ENCODE results near the gene PLB1.

PLB1 gene, protein sequence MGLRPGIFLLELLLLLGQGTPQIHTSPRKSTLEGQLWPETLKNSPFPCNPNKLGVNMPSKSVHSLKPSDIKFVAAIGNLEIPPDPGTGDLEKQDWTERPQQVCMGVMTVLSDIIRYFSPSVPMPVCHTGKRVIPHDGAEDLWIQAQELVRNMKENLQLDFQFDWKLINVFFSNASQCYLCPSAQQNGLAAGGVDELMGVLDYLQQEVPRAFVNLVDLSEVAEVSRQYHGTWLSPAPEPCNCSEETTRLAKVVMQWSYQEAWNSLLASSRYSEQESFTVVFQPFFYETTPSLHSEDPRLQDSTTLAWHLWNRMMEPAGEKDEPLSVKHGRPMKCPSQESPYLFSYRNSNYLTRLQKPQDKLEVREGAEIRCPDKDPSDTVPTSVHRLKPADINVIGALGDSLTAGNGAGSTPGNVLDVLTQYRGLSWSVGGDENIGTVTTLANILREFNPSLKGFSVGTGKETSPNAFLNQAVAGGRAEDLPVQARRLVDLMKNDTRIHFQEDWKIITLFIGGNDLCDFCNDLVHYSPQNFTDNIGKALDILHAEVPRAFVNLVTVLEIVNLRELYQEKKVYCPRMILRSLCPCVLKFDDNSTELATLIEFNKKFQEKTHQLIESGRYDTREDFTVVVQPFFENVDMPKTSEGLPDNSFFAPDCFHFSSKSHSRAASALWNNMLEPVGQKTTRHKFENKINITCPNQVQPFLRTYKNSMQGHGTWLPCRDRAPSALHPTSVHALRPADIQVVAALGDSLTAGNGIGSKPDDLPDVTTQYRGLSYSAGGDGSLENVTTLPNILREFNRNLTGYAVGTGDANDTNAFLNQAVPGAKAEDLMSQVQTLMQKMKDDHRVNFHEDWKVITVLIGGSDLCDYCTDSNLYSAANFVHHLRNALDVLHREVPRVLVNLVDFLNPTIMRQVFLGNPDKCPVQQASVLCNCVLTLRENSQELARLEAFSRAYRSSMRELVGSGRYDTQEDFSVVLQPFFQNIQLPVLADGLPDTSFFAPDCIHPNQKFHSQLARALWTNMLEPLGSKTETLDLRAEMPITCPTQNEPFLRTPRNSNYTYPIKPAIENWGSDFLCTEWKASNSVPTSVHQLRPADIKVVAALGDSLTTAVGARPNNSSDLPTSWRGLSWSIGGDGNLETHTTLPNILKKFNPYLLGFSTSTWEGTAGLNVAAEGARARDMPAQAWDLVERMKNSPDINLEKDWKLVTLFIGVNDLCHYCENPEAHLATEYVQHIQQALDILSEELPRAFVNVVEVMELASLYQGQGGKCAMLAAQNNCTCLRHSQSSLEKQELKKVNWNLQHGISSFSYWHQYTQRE (N-terminal part only)

DNA sequence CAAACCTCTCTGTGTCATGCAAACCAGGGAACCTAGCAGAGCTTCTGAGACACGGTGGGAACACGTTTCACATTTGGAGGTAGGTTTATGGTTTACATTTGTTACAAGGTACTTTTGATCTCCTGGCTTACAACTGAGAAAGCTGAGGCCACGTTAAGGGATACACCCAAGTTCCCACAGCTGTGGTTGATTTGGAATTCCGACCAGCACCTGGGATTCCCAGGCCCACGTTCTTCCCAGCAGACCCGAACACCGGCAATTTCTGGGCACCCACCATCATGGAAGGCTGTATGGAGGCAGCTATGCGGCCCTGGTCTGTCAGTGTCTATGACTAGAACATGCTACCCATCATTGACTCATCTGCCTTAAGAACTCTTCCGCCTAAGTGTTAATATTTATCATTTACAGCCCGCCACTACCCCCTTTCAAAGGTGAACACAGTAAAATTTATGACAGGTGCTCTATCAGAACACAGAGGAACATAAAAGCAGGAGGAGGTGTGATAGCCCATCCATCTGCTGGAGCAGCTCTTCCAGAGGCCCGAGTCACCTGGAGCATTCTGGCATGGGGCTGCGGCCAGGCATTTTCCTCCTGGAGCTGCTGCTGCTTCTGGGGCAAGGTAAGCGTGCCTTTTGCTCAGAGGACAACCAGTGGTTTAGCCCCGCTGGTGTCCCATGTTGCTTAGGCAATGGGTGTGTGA lies at the start of gene PLB1:
Gene PLB1, plus strand, starts transcription at position 510 of the 700 bp plus-strand sequence. Its CDS starts 55 bp downstream, at position 565.
- no peak for DNase-seq (ENCODE audit: low read depth in 2 of 2)

DNA sequence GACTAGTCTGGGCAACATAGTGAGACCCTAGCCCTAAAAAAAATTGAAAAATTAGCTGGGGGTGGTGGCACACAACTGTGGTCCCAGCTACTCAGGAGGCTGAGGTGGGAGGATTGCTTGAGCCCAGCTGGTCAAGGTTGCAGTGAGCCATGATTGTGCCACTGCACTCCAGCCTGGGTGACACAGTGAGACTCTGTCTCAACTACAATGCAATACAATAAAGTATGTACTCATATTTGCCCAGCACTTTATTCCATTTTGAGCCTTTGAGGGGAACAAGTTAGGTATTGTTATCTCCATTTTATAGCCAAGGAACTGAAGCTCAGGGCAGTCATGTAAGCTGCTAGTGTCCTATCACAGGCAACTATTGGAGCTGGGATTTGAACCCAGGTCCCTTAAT lies 49.3 kb upstream of the PLB1 start:
- DNase-seq (ENCODE audit: low read depth in 2 of 2), result no peak

DNA sequence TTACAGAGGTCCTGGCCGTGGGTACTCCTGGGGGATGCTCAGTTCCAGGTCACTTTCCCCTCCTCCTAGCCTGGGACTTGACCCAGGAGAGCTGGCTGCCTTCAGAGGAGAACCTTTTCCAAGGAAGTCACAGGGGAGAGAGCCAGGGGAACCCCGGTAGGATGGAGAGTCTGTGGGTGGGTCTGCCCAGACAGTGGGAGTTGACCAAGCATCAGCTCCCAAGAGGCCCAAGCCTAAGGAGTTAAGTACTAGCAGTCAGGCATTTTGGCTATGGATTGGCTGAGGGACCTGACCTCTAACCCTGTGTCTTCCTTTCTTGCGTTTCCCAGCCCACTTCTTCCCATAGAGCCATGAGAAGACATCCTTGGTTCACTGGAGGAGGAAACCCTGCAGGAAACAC lies 48.8 kb upstream of the PLB1 start:
- no peak for DNase-seq (ENCODE audit: low read depth in 2 of 2)

DNA sequence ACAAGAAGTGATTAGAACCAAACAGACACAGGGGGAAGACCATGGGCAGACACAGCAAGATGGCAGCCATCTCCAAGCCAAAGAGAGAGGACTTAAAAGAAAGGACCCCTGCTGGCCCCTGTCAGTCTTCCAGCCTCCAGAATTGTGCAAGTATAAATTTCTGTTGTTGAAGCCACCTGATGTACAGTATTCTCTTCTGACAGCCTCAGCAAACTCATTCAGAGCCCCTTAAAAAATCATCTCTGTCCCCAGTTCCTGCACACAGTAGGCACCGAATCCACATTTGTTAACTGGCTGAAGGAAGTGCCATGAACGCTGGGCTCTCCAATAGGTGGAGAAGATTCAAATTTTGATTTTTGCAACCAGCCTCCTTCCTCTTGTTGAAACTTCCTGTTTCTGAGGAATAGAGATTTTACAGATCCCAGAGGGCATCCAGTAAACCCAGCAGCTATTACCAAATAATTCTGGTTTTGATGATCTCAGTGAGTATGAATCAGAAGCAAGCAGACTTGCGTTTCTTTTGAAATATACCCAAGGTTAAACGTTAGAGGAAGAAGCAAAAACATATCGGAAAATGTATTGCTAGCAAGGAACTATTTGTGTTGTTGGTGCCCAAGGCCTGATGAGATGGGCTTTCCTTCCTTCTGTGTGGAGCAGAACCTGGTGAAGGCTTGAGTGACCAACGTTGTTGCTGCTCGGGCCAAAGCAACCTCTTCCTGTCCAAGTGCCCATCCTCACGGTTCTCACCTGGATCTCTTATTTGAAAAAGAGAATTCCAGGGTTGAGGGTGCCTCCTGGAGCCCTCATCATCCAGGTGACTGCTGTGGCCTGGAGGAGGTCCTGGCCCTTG lies 47.7 kb upstream of the PLB1 start:
- no peak for DNase-seq (ENCODE audit: low read depth in 2 of 2)

DNA sequence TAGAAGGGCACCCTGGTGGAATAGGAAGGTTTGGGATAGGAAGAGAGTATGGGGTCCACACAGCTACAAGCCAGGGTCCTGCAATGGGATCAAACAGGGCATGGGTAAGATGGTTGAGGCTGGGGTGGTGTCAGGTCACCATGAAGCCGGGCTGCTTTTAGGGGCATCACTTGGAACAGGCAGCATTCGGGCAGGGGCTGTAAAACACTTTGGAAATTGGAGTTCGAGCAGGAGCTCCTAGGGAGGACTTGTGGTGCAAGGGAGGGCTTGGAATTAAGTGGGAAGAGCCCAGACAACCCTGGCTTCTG lies 47.1 kb upstream of the PLB1 start:
- no peak for DNase-seq (ENCODE audit: low read depth in 2 of 2)

DNA sequence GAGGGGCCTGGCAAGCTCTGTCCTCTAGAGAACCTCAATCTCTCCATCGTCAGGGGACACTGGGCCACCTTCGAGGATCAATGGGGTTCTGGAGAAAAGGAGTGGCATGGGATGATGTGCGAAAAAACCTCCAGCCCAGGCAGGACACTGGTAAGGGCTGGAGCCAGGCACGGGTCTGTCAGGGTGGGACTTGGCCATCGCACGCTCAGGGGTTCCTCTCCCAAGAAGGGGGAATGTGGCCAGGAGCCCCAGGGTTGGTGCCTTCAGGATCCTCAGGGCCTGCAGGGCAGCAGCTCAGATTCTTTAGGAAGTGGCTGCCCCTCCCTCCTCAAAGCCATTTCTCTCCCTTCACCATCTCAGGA lies 46.8 kb upstream of the PLB1 start:
- no peak for DNase-seq (ENCODE audit: low read depth in 2 of 2)

DNA sequence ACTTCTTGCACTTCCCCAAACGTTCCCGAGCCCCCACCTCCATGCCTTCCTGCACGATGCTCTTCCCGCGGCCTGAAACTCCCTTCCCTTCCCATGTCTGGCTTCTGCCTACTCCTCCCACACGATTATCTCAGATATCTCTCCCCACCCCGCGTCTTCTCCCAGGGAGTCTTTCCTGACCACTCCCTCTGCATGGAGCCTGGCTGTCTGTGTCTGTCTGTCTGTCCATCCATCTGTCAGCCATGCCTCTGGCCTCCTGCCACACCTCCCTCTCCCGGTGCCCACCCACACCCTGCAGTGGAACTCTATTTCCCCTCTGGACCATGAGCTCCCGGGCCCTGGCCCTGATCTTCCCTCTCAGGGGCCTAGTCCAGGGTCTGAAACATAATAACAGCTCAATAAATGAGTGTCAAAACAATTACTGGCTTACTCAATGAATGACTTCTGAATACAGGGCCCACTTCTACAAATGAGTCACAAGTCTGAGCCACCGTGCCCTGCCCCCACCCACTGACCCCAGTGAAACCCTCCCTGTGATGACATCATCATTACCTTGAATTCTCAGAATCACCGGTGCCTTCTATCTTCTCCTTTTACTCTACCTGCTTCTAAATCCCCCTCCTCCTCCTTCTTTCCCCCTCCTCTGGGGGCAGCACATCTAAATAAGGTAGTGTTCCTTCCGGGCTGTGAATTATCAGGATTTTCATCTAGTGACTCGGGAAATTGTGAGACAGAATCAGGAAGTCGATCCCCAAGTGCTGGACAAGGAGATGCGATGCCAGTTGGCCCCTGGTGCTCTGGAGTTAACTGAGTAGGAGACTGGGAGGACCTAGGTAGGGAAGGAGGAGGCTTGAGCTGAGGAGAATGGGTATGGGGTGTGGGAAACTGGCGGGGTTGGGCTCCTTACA lies 46.1 kb upstream of the PLB1 start:
- peak; percentile 82 to 88 for DNase-seq (ENCODE audit: low read depth in 2 of 2)

DNA sequence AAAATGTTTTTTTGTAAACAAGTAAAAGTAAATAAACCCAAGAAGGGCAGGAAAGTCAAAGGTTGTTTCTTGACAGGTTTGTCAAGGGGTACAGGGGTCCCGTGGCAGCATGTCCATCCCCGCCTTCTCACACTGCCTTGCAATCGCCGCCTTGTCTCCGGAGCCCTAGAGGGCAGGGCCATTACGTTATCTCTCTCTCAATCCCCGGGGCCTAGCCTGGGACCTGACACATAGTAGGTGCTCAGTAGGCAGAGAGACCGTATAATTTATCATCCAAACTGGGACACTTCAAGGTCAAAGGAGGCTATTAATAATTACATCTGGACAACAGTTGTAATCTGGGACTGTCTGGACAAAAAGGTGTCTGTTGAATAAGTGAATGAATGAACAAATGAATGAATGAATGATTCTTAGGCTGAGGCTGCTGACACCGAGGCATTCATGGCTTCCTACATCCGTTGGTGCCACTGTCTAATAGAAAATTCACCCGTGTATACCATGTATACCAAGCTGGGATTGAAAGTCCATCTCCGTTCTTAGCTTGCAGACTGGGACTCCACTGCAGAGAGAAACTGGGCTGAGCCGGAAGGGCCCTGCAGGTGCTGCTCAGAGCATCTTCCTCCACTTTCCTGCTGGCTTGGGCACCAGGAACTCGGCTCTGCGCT lies 44.8 kb upstream of the PLB1 start:
- DNase-seq (ENCODE audit: low read depth in 2 of 2), result no peak

DNA sequence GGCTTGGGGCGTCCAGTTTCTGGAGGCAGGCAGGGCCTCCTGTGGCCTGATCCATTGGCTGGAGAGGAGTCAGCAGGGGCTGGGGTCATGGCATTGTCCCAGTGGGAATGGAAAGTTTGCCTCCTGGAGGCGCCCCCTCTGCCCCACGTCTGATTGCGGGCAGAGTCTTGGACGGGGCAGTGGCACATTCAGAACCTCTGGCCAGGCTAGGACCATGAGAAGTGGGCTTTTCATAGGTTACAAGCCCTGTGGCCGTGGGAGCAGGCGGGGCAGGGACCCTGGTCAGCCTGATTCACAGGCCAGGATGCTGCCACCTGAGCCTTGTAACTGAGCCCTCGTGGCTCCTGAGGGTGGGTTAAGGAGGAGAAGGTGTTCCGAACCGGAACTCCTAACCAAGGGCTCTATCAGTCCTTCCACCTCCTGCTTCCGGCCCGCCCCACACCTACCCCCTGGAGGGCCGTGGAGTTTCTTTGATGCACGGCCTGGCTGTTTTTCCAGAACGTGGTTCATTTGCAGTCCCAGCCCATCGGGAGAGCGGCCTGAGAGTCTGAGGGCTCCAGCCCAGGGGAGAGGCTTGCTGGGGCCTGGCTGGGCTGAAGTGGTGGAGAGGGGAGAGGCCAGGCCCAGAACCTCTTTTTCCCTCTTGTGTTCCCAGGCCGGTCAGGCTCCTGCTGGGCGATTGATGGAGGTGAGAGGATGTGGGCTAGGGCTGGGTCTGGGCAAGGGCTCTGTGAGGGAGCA lies 43.9 kb upstream of the PLB1 start:
- no peak for DNase-seq (ENCODE audit: low read depth in 2 of 2)

DNA sequence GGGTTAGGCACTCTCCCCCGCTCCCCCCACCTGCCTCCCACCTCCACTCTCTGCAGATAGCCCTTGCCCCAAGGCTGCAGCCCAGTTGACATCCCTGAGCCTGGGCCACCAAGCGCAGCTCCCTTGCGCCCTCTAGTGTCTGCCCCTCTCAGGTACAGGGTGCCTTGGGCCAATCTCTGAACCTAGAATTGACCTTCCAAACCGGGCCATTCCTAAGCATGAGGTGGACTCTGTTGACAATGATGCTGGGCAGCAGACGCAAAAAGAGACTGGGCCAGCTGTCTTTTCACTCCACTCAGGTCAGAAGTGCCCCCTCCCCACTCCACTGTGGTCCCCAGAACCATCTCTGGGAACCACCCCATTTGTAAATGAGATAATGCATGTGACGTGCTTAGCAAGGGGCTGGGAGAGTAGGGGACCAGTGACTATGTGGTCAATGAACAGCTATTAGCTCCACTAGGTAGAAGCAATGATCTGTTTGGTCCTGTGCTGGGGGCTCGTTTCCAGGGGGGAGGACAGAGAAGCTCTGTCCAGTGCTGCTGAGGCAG lies 43.3 kb upstream of the PLB1 start:
- peak; percentile 79 to 92 for DNase-seq (ENCODE audit: low read depth in 2 of 2)

DNA sequence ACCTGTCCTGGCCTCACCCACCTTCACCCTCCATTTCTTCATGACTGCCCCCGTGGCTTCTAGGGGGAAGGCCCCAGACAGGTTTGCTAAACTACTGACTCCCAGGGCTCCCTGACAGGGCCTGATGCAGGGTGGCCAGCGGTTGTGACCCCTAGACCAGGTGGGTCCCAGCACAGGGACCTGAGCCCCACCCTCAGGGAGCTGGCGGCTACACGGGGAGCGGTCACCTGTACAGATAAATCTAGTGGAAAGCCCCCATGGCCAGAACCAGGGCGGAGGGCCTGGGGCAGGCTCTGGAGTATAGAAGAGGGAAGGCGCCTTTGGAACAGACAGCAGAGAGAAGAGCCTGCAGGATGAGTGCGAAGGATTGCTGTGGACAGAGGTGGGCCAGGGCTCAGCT lies 42.5 kb upstream of the PLB1 start:
- no peak for DNase-seq (ENCODE audit: low read depth in 2 of 2)

DNA sequence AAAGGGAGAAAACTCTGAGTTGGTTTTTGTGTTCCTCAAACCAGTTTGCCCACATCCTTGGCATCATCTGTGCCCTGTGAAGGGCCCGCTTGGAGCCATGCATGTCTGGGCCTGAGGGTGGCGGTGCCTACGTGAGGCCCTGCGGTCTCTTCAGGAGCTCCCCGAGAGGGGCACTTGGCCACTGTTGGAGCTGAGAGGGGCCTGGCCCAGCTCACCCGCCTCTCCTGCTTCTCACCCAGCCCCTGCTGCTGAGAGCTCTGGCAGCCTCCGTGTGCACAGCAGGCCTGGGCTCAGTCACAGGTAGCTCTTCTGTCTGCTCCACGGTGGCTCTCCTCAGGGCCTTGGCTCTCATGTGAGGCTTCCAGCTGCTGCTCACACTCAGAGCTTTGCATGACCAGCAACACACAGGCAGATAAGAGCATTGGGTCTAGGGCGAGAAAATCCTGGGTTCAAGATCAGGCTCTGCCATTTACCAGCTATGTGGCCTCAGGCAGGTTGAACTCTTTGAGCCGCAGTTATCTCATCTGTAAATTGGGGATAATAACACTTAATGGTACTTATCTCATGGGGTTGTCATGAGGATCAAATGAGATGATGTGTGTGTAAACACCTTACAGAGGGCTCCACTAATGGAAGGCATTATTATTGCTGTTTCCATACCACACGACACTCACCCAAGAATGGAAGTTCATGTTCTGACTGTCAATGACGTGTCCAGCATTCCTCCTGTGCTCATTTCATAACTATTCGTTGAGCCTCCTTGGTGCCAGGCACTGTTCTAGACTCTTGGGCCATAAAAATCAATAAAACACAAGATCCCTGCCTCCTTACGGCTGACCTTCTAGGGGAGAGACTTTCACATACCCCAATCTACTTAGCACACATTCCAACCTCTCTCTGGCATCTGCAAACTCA lies 41.6 kb upstream of the PLB1 start:
- DNase-seq (ENCODE audit: low read depth in 2 of 2), result no peak

DNA sequence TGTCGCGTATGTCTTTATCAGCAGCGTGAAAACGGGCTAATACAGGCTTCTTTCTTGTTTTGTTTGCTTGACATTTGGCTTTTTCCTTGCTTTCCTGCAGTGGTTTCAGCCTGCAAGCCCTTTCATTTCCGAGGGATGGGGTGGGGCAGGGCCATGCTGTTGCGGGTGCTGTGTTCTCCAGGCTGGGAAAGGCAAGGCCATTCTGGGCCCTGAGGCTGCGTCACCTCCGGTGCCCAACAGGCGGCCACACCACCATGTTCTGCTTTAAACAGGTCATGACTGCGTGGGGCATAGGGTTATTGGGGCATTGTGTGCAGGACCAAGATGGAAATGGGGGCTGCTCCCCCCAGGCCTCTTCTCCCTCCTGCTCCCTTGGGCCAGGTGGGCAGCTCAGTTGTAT lies 38.6 kb upstream of the PLB1 start:
- no peak for DNase-seq (ENCODE audit: low read depth in 2 of 2)

DNA sequence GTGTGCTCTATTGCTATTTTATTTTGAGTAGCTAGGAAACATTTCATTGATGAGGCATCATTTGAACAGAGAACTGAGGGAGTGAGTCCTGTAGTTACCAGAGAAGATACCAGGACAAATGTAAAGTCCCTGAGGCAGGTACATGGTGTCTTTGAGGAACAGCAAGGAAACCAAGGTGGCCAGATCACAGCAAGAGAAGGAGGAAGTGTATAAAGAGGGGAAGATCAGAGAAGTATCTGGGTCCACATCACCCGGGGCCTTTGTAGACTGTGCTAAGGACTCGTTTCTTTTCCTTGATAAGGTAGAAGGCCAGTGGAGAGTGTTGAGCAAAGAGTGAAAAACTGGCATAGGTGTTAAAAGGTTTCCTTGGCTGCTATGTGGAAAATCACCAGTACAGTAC lies 34.8 kb upstream of the PLB1 start:
- DNase-seq (ENCODE audit: low read depth in 2 of 2), result no peak

DNA sequence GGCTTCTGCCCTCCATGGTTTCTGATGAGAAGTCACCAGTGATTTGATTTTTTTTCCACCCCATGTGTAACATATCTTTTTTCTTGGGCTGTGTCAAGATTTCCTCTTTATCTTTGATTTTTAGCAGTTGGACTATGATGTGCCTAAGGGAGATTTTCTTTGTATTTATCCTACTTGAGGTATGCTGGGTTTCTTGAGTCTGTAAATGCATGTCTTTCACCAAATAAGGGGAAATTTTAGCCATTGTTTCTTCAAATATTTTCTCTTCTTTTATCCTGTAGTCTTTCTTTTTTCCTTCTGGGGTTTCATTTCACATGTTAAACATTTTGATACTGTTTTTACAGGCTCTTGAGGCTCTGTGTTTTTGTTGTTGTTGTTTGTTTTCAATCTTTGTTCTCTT lies 33.7 kb upstream of the PLB1 start:
- no peak for DNase-seq (ENCODE audit: low read depth in 2 of 2)

DNA sequence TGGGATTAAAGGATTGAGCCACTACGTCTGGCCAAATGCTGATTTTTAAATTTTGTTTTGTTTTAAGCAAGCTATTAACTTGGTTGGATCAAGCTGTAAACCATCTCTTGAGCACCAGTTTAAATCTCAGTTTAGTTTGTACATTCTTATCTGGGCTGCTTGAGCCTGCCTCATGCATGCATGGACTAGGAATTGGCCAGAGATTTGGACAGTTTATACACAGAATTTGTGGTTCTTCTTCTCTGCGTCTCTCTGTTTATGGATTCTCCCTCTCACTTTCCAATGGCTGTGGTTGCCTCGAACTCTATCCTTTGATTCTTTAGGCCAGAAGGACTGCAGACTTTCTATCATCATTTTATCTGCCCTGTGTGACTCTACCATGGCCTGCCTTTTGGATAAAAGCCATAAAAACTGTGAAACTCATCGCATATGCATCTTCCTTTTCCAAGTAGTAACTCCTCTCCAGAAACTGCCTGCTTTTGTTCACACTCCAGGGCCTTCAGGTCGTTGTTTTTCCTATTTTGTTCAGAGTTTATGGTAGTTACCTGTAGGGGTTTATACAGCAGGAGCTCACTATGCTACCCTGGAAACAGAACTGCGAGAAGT lies 32.5 kb upstream of the PLB1 start:
- DNase-seq (ENCODE audit: low read depth in 2 of 2), result no peak

DNA sequence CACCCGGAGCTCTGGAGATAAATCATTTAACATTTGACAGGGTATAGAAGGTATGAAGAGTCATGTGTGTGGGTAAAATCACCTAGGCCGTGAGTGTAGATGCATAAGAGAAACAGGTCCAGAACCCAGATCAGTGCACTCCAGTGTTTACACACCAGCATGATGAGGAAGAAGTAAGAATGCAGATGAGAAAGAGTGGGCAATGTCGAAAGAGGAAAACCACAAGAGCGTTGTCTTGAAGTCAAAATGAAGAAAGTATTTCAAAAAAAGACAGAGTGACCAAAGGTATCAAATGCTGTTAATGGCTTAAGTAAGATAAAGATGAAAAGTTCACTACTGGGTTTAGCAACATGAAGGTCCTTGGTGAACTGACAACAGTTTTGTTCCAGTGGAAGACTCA lies 32.0 kb upstream of the PLB1 start:
- no peak for DNase-seq (ENCODE audit: low read depth in 2 of 2)
